NCI-H1436 (cell line): ENCODE measurements around the gene RBSN.

ENCODE experiments used
- DNase-seq: peaks from one replicate; lab custom pipeline; 2025; lab: John Stamatoyannopoulos, UW

Gene RBSN

DNA sequence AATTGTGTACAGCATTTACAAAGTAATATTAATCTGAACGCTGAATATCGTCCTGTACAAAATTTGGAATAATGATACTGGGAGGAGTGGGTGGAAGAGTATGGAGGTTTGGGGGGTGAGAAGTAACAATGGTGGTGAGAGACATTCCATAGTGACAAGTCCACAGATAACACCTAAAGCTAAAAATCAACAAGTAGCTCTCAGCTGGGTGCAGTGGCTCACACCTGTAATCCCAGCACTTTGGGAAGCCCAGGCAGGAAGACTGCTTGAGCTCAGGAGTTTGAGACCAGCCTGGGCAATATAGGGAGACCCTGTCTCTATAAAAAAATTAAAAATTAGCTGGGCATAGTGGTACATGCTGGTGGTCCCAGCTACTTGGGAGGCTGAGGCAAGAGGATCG is 38.9 kb downstream of the RBSN start:
- DNase-seq: no peak

DNA sequence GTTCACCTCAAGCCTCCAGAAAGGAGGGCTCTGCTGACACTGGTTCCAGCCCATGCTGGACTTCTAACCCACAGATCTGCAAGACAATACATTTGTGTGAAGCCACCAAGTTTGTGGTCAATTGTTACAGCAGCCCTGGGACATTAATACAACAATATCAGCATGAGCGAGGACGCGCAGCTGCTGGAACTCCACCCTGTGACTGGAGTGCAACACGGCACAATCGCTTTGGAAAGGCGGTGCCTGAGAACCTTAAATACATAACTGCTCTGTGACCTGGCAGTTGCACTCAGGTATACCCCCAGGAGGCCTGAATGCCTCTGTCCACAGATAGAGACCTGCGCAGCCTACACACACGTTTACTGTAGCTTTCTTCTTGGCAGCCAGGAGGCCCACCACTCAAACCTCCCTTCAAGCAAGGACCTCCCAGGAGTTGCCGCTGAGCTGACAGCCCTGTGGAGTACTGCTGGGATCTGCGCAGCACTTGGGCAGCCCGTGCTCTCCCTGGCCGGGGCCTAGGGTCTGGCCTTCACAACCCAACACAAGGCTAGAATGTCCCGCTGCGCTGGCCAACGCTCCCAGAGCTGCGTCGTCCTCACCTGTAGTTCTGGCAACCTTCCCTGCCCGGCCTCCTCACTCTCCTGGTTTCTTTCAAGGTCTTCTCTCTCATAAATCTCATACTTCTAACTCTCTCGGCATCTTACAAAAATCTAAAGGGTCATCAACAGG is 42.1 kb downstream of the RBSN start:
- no peak for DNase-seq

- DNase-seq: no peak
Observed at GRCh38 chr3:15055019-15055557, 43.9 kb downstream of the RBSN start.

DNA sequence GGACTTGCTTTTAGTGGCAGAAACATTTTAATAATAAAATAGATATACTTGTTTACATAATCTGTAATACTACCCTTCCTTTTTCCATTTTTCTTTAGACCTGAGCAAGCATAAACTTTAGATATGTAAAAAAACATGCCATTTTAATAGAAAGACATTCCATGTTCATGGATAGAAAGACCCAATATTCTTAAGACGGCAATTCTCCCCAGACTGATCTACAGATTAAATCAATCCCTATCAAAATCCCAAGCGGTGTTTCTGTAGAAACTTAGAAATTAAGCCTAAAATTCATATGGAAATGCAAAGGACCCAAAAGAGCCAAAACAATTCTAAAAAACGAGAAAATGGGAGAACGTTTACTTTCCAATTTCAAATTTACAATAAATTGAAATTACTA is 45.4 kb downstream of the RBSN start:
- DNase-seq: no peak

GRCh38 chr3:15052335-15053242 is 46.4 kb downstream of the RBSN start:
- DNase-seq: no peak

DNA sequence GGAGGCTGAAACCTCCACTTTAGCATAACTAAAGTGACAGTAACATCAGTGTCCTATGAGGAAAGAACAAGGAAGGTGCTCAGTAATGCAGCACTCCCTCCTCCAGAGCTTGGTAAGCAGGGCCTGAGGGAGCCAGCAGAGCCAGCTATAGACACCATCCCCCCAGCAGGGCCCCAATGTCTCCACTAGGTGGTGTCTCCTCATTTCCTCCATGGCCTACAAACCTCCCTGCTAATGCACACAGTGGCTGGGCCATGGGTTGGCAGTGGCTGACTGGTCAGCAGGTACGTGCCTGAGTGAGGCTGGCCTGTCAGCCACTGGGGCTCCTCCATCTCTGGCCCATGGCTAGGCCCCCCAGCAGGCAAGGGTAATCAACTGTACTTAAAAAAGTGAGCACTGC is 47.4 kb downstream of the RBSN start:
- no peak for DNase-seq

DNA sequence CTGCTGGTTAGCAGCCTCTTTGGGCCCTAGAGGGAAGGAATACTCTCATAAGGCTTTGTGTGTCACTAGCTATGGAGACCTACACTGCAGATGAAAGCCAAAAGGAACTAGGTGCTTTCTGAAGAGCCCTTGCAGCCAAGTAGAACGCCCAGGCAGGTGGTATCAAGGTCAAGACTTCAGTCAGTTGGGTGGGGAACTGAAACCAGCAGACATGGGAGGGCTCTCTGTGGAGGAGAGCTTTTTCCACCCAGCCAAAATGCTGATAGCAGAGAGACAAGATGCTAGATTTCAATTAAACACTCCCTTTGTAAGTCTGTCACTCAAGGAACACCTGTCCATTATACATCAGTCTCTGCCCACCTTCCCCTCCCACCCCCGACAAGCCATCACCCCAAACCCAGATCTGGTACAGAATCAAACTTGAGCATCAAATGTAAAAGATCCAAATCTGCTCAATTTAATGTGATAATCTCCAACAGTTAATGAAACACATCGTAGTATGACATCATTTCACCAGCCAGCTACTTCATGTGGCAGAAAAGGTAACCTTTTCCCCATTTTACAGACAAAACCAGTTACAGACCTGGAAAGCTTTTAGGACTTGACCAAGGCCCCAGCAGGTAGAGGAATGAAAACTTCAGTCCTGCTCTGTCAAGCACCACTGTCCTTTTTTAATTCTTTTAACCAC is 48.4 kb downstream of the RBSN start:
- no peak for DNase-seq

- no peak for DNase-seq
Observed at GRCh38 chr3:15049584-15049983, 49.4 kb downstream of the RBSN start.

DNA sequence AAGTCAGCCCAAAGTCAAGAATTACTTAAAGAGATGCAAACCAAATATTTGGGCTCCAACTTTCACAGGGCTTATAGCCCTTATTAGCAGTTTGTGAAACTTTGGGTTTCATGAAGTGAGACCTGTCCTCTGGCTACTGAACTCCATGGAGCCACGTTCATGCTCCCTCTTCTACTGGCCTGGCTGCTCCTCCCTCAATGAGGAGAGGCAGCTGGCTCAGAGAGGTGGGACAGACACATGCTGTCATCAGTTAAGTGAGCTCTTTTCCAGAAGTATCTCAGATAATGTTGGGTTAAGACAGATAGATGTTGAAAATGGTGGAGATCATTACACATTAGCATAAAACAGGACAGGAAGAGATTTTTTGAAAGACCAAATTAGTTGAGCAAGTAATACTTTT is 53.3 kb downstream of the RBSN start:
- no peak for DNase-seq

- DNase-seq: no peak
Observed at GRCh38 chr3:15044326-15044725, 54.6 kb downstream of the RBSN start.

DNA sequence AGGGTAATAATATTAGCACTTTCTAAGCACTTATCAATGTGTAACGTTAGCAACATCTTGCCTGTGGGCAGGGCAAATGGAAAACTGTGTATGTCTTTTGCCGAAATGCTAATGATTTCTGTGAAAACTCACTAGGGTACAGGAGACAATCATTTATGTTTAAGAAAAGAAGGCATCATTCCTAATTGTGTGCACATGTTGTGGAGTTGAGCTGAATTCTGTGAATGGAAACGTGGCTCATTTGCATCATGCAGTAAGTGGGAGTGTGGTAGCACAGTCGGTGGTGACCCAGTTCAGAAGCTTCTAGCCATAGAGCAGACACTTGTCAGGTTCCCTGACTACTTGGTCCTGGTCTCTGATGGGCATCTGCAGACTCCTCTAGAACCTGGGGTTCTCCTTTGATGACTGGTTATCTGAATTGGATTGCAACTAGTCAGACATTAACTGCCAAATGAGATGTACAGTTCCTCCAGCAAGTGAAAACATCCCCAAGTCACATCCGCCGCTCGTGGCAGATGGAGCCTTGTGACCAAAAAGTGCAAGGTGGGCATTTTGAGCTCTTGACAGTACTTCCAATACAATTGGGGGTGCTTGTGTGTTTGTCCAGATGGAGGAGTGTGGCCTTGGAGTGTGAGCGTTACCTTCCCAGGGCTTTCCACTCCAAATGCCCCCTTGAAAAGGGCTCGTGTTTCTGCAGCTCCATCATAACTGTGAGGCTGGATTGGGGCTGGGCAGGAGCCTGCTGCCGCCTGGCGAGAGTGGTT is 55.4 kb downstream of the RBSN start:
- DNase-seq: no peak

DNA sequence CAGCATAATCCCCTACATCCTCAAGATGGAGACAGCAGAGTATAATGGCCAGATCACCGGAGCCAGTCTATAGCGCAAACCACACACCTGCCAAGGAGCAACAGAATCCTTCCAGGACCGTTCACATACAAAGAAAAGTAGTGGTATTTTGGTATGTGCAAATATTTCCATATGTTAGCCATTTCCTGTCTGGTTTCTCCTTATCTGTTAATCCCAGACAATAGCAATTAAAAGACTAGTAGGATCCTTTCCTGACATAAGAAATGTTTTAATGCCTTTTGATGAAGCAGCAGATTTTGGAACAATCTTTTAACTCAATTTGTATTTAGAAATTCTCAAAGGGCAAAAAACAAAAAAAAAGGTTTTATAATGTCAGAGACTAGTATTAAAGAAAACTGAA is 56.0 kb downstream of the RBSN start:
- no peak for DNase-seq

GRCh38 chr3:15041950-15042349 is 57.0 kb downstream of the RBSN start:
- no peak for DNase-seq

DNA sequence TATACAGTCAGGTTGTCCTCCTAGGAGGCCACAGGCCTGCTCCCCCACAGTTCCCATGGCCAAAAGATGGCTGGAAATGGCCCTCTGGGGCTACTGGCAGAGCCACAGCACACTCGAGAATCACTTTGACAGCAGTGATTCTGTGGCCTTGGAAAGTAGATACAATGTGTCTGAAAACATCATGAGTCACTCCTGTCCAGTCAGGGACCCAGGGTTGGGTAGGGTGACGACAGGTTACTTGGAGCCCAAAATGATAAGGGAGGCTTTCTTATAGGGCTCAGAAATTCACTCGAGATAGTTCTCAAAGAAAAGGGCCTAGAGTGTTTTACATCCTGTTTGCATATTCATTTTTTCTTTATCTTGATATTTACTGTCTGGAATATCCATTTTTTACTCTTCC is 58.1 kb downstream of the RBSN start:
- DNase-seq: no peak

GRCh38 chr3:15038306-15038705 is 60.6 kb downstream of the RBSN start:
- no peak for DNase-seq

DNA sequence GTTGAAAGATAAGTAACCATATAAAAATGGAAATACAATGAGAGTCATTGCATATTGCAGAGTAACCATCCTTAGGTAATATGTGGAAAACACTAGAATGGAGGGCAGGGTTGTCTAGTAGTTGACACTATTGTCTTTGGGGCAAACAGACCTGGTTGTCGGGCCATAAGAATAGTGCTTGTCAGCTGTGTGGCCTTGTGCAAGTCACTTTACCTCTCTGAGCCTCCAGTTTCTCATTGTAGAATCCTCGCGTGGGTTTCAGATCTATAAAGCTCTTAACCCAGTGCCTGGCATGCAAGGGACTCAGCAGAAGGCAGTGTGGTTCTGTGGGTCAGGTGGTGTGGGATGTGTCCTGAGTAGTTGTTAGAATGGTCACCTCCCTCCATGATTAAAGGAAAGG is 65.8 kb downstream of the RBSN start:
- DNase-seq: no peak

GRCh38 chr3:15032650-15033049 is 66.3 kb downstream of the RBSN start:
- DNase-seq: no peak

DNA sequence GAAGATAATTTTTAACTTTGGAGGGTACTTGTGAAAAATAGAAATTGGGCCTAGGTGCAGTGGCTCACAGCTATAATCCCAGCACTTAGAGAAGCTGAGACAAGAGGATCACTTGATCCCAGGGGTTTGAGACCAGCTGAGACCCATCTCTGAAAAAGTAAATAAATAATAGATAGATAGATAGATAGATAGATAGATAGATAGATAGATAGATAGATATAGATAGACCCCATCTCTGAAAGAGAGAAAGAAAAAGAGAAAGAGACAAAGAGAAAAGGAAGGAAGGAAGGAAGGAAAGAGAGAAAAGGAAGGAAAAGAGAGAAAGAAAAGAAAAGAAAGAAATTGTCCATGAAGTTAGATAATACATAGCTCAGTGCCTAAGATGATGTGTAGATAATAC is 69.3 kb downstream of the RBSN start:
- DNase-seq: no peak

DNA sequence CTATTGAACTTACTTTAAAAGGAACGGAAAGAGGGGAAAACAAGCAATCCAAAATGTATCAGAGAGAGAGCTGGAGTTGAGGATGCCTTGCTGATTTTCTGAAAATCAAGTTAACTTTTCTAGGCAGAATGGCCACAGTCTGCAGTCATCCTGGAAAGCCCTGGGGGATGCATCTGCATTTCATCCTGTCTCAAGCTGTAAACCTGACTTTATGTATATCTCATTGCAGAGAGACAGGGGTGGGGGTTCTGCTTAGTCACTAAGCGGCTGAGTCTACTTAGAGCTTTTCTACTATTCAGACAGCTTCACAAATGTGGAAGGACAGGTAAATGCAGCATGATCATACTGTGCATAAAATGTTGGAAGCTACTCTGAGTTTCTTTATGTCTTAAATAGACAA is 75.2 kb downstream of the RBSN start:
- no peak for DNase-seq

DNA sequence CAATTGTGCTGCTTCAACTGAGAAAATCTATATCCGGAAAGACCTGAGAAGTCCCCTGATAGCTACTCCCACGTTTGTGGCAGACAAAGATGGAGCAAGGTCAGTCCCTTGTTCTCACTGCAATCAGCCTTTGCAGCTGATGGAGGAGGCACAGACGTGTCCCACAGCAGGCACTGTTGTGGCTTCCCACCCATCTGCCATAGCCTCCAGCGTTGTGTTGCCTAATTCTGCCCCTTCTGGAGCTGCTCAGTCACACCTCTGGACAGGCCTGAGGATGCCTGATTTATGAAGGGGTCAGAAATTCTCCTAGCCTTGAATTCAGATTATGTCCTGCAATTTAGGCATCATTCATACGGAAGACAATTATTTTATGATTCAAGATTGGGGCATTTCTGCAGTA is 75.7 kb downstream of the RBSN start:
- DNase-seq: no peak
